Umbilical cord (tissue), 2 donors: ENCODE results near the gene ASPHD1. TPM values are rescaled to one million over a fixed set of nuclear protein-coding genes. Genes with fewer than 3 reads are reported as not detected.
A peak's percentile ranks its signal among the peaks of the same experiment; 100 is the strongest.
"Not testable (repeated sequence)": the region's sequence is repeated elsewhere in the genome, so short reads cannot be mapped to it uniquely, and the experiment has no call there.

Experiments used
- DNase-seq: peaks from one replicate; pipeline ENCODE4 v3.0.0-alpha.2; 2015; ENCODE audit warnings: low spot score
- total RNA-seq: library from RNA; depleted of rRNA; stranded (reverse); fragments of >200 nt; gene quantifications from one replicate; pipeline ENCODE4 v1.2.3, GENCODE V29; 2014; ENCODE audit warnings: low replicate concordance; ENCODE audit not compliant: insufficient read depth

Gene ASPHD1
- total RNA-seq, 1 donor from 2014 or later, result not detected

DNA sequence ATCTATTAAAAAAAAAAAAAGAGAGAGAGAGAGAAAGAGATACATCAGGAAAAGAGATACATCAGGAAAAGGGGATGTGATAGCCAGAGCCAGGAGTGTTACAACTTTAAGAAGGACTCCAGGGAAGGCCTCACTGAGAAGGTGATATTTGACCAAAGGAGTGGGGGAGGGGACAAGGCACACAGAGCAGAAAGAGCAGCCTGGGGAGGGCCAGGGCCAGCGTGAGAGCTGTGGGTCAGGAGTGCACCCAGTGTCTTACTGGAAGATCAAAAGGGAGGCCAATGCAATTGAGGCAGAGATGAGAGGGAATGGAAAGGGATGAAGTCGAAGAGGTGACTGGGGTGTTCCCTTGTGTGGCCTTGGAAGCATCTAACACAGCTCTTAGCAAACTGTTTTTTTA, 7.7 kb downstream of the ASPHD1 start:
- no peak for DNase-seq

- DNase-seq, result no peak
Observed at GRCh38 chr16:29908719-29909220, 8.5 kb downstream of the ASPHD1 start.

- DNase-seq, result no peak
Observed at GRCh38 chr16:29909391-29909790, 9.1 kb downstream of the ASPHD1 start.

- not testable (repeated sequence) for DNase-seq
Observed at GRCh38 chr16:29909851-29910250, 9.6 kb downstream of the ASPHD1 start.

DNA sequence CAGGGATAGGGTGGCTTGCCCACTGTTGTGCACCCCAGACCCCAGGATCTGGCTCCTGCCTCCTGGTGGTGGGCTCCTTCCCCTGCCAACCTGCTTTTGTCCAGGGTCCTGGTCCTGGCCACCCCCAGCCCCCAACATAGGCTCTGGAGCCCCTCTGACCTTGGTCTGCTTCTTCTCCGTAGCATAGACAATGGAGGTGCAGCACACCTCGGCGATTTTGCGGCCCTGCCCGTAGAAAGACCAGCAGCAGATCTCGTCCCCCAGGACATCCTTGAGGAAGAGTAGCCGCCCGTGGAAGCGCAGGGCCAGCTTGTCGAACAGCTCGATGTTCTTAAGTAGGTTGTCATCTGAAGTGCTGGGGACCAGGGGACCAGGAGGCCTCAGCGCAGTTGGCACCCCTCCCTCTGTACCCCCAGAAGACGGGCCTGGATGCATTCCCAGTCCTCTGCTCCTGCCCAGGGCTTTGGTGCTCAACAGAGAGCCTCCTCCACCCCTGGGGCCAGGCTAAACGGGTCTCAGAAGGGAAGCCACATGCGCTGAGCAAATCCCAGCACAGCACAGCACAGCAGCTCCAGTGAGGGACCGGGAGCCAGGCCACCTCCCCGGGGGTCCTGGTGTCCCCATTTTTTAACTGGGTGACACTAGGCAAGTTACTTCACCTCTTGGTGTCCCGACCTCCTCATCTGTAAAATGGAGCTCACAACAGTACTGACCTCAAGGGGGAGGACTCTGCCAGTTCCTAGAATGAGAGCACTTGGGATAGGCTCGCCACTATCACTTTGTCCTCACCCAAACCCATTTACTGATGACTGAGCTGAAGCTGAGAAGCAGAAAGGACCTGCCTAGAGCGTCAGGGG, 10.8 kb downstream of the ASPHD1 start:
- no peak for DNase-seq

DNA sequence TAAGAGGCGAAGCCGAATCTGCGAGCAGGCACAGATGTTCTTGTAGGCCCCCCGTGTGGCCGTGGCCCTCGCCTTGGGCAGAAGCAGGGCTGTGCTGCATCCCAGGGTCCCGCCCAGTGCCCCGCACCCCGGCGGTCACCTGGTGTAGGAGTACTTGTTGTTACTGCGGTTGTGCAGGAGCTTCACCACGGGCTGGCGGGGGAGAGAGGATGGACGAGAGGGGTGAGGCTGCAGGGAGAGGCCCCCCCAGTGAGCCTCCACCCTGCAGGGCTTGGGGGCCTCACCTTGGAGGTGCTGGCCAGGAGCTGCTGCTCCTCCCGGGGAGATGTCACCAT, 11.4 kb downstream of the ASPHD1 start:
- DNase-seq, result no peak

GRCh38 chr16:29912087-29912486, 11.8 kb downstream of the ASPHD1 start:
- DNase-seq, result no peak

DNA sequence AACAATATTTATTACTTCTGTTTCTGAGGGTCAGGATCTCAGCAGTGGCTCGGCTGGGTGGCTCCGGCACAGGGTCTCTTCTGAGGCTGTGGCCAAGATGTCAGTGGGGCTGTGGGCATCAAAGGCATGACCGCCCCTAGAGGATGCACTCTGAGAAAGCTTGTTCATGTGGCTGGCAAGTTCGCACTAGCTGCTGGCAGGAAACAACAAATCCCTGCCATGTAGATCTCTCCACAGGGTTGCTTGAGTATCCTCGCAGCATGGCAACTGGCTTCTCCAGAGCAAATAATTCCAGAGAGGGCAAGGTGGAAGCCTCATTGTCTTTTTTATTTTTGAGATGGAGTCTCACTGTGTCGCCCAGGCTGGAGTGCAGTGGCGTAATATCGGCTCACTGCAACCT, 13.2 kb downstream of the ASPHD1 start:
- DNase-seq, result no peak

DNA sequence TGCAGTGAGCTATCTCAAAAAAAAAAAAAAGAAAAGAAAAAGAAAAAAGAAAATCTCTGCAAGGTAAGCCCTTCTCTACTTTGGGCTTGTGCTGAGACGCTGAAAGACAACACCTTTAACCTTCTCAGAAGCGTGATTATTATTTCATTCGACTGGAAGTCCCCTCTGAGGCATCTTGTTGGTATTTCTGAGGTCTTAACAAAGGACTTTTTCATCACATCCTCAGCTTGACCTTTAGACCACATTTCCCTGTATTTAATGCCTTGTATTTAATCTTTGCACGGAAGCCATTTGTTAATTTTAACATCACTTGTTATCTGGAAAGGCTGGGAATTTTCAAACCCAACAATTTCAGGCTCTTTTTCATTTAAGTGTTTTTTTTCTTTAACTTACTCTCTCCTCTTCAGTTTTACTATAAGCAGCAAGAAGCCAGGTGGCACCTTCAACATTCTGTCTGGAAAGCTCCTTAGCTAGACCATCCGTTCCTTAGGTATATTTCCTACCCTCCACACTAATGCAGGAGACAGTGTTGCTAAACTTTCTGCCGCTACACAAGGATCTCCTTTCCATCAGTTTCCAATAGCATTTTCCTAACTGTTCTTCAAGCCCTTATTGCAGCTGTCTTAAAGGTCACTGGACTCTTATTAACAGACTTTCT, 15.4 kb downstream of the ASPHD1 start:
- no peak for DNase-seq

DNA sequence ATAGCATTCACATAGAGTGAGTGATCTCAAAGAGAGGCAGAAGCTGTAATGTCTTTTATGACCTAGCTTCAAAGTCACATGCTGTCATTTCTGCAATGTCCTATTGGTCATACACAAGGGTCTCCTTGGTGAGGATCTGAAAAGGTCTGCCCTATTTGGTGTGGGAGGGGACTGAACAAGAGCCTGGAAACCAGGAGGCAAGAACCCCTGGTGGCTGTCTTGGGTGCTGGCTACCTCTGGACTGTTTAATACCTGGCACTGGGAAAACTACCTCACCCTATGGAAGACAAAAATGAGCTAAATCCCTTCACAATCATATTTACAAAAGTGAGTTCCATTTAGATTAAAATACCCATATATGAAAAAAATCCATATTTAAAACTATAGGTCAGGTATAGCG, 16.7 kb downstream of the ASPHD1 start:
- no peak for DNase-seq

DNA sequence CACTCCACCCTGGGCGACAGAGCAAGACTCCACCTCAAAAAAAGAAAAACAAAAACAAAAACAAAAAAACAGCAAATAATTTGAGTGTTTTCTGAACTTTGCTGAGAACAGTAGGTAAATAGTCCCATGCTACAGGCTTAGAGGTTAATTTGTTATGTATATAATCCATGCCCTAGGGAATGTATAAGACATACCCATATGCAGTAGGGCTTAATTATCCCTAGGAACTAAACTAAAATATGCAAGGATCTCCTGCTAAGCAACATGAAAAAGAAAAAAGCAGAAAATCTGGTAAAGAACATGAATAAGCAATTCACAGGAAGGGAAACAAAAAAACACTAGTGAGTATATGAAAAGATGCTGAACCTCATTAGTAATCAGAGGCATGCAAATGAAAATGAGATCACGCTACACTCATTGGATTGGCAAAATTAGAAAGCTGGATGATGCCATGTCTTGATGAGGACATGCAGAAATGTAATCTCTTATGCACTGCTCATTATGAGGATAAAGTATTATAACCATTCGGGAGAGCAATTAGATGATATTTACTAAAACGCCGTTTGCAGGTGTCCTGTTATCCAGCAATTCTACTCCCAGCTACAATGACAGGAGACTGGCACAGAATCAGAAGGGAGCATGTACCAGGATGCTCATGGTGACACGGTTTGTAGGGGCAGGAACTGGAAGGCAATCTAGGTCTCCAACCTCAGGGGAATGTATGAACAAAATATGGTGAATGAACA, 20.2 kb downstream of the ASPHD1 start:
- DNase-seq, result no peak

GRCh38 chr16:29921034-29921385, 20.7 kb downstream of the ASPHD1 start:
- no peak for DNase-seq

GRCh38 chr16:29922326-29922725, 22.0 kb downstream of the ASPHD1 start:
- DNase-seq, result no peak

DNA sequence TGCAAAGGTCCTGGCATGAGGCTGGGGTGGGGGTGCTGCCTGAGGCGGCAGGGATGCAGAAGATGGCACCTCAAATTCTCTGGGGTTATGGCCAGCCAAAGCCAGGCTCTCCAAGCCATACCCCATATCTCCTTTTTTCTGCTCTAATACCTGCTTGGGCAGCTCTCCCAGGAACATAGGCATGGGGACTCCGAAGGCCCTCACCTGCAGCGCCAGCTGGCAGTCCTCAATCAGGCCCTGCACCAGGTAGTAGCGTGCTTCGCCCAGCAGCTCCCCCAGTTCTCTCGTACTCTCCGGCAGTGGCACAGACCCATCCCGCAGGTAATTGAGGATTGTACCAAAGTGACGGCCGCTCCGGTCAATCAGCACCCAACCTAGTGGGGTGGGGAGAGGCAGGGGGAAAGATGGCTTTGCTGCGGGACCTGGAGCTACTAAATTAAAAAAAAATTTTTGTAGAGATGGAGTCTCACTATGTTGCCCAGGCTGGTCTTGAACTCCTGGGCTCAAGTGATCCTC, 22.8 kb downstream of the ASPHD1 start:
- no peak for DNase-seq

DNA sequence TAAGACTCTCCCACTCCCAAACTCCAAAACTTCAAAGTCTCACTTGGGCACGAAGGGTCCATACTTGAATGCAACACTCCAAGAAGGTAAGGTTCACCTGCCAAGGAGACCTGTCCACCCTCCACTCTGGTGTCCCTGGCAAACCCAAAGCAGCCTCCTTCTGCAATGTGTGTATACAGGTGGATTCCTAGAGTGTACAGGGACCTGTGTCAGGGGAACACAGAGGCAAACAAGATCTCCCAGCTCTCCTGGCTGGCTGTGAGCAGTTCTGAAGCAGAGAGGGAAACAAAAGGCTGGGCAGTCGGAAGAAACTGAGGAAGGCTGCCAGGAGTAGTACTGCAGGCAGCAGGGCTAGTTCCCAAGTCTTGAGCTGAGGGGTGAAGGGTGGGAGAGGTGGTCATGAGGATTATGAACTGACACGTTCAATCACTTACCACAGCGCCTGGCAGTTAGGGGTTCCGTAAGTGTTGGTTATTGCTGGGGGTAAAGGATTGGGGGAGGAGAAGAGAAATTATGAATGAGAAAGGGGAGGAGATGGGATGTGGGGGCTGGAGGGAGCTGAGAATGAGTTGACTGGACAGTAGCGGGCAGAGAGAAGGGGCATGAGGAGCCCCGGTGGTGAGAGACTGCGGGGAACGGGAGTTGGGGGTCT, 24.9 kb downstream of the ASPHD1 start:
- peak; percentile 5 for DNase-seq

GRCh38 chr16:29925781-29926710, 25.8 kb downstream of the ASPHD1 start, which contains the start of gene KCTD13:
TSS of gene KCTD13 (minus strand) at chr16:29926226. CDS start at chr16:29926033, 193 bp downstream.
- peak; percentile 91 for DNase-seq

DNA sequence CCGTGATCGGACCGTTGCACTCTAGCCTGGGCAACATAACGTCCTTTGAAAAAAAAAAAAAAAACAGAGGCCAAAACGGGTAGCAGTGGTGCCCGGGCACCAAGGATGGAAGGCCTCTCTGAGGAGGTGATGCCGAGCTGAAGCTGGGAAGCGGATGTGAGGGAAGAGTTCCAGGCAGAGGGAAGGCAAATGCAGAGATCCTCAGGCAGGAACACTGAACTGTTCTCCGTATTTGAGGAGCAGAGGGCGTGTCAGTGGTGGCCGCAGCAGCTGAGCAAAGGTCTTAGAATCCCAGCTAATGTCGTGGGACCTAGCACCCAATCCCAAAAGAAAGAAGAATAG, 26.4 kb downstream of the ASPHD1 start:
- DNase-seq, result peak; percentile 52

DNA sequence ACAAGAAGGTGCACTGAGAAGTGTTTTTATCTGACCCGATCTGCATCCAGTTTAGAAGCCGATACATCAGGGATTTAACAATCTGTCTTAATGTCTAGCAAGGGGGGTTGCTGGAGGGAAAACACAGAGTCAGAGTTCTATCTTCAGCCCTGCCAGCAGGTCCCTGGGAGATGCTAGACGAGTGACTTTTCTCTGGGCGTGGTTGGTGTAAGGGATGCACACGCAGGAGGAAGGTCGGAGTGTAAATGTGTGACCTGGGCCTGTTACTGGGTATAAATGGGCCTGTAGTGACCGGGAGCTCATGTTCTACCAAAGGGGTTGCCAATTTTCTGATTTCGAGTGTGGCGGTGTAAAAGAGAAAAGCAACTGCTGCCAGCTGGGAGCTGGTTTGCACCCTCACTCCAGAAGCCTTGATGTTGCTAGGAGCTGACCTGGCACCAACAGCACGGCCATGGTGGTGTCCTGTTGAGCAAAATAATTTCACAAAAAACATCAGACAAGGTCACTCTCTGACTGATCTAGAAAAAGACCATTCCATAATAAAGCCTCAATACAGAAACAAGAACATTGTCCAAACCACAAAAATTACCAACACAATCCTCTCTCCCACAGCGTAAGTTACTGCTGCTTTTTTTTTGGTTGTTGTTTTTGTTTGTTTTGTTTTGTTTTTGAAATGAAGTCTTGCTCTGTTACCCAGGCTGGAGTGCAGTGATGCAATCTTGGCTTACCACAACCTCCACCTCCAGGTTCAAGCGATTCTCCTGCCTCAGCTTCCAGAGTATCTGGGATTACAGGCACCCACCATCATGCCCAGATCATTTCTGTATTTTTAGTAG, 27.0 kb downstream of the ASPHD1 start:
- no peak for DNase-seq

GRCh38 chr16:29931750-29932149, 31.5 kb downstream of the ASPHD1 start:
- DNase-seq, result not testable (repeated sequence)

- DNase-seq, result no peak
Observed at GRCh38 chr16:29940656-29941055, 40.4 kb downstream of the ASPHD1 start.
